H9 (cell line): ENCODE results near the gene GAPT. TPM values are rescaled to one million over a fixed set of nuclear protein-coding genes. Genes with fewer than 3 reads are reported as not detected.

Experiments
- DNase-seq: peaks from one replicate; pipeline ENCODE4 v3.0.0-alpha.2; 2017
- H2AFZ ChIP-seq: one replicate; pipeline ENCODE4 v1.6.1; 2013; ENCODE audit warnings: mild to moderate bottlenecking, low read length, control low read depth, moderate library complexity
- H2AK5ac ChIP-seq: 2 replicates; pipeline ENCODE4 v1.6.1; 2013; ENCODE audit warnings: low read length, control low read depth, mixed read lengths; ENCODE audit not compliant: insufficient read length
- H2BK120ac ChIP-seq: one replicate; pipeline ENCODE4 v1.6.1; 2013; ENCODE audit warnings: low read depth, mild to moderate bottlenecking, low read length, control low read depth, inconsistent platforms; ENCODE audit not compliant: poor library complexity, severe bottlenecking
- H2BK12ac ChIP-seq: 2 replicates; pipeline ENCODE4 v1.6.1; 2013; ENCODE audit warnings: low read length, control low read depth, mixed read lengths, low read depth; ENCODE audit not compliant: insufficient read length
- H2BK15ac ChIP-seq: 2 replicates; pipeline ENCODE4 v1.6.1; 2013; ENCODE audit warnings: low read depth, low read length, control low read depth
- H2BK20ac ChIP-seq: one replicate; pipeline ENCODE4 v1.6.1; 2013; ENCODE audit warnings: low read depth, mild to moderate bottlenecking, low read length, control low read depth, inconsistent platforms; ENCODE audit not compliant: poor library complexity, severe bottlenecking
- H2BK5ac ChIP-seq: 2 replicates; pipeline ENCODE4 v1.6.1; 2013; ENCODE audit warnings: low read length, control low read depth, mixed read lengths; ENCODE audit not compliant: insufficient read length
- H3K14ac ChIP-seq: 2 replicates; pipeline ENCODE4 v1.6.1; 2013; ENCODE audit warnings: low read length, control low read depth; ENCODE audit not compliant: insufficient read depth
- H3K18ac ChIP-seq: 2 replicates; pipeline ENCODE4 v1.6.1; 2013; ENCODE audit warnings: low read depth, mild to moderate bottlenecking, mixed read lengths, low read length, control low read depth; ENCODE audit not compliant: insufficient read length
- H3K23ac ChIP-seq: 2 replicates; pipeline ENCODE4 v1.6.1; 2013; ENCODE audit warnings: low read length, control low read depth, mixed read lengths, low read depth; ENCODE audit not compliant: insufficient read length
- H3K23me2 ChIP-seq: 2 replicates; pipeline ENCODE4 v1.6.1; 2013; ENCODE audit warnings: low read depth, mild to moderate bottlenecking, mixed read lengths, low read length, control low read depth; ENCODE audit not compliant: insufficient read length, poor library complexity, severe bottlenecking
- H3K27ac ChIP-seq: 2 replicates; pipeline ENCODE4 v1.5.1; 2013; ENCODE audit warnings: low read length, control low read depth, mixed read lengths, low read depth; ENCODE audit not compliant: insufficient read length
- H3K27me3 ChIP-seq: 2 replicates; pipeline ENCODE4 v1.6.1; 2013; ENCODE audit warnings: low read length, control low read depth, inconsistent platforms; ENCODE audit not compliant: insufficient read depth
- H3K4ac ChIP-seq: 2 replicates; pipeline ENCODE4 v1.6.1; 2013; ENCODE audit warnings: low read depth, mild to moderate bottlenecking, control low read depth, inconsistent platforms, low read length, moderate library complexity
- H3K4me1 ChIP-seq: 2 replicates; pipeline ENCODE4 v1.6.1; 2013; ENCODE audit warnings: low read length, control low read depth, inconsistent platforms; ENCODE audit not compliant: insufficient read depth
- H3K4me2 ChIP-seq: 2 replicates; pipeline ENCODE4 v1.6.1; 2013; ENCODE audit warnings: low read length, control low read depth, mixed read lengths; ENCODE audit not compliant: insufficient read length, insufficient read depth
- H3K56ac ChIP-seq: 2 replicates; pipeline ENCODE4 v1.6.1; 2013; ENCODE audit warnings: low read depth, mild to moderate bottlenecking, mixed read lengths, low read length, control low read depth; ENCODE audit not compliant: insufficient read length
- H3K79me1 ChIP-seq: 2 replicates; pipeline ENCODE4 v1.6.1; 2013; ENCODE audit warnings: low read depth, mild to moderate bottlenecking, moderate library complexity, low read length, control low read depth, inconsistent platforms; ENCODE audit not compliant: insufficient read depth, poor library complexity, severe bottlenecking
- H3K79me2 ChIP-seq: 2 replicates; pipeline ENCODE4 v1.6.1; 2013; ENCODE audit warnings: low read length, control low read depth, inconsistent platforms; ENCODE audit not compliant: insufficient read depth
- H3K9ac ChIP-seq: 2 replicates; pipeline ENCODE4 v1.6.1; 2013; ENCODE audit warnings: low read length, control low read depth, mixed read lengths; ENCODE audit not compliant: insufficient read length; ENCODE audit errors: extremely low read depth
- H3K9me3 ChIP-seq: one replicate; pipeline ENCODE4 v1.6.1; 2013; ENCODE audit warnings: low read depth, low read length, inconsistent platforms; ENCODE audit not compliant: control insufficient read depth
- H3T11ph ChIP-seq: one replicate; pipeline ENCODE4 v1.6.1; 2013; ENCODE audit warnings: mild to moderate bottlenecking, low read length, control low read depth, inconsistent platforms
- H4K20me1 ChIP-seq: one replicate; pipeline ENCODE4 v1.6.1; 2013; ENCODE audit not compliant: control insufficient read depth, insufficient read length, insufficient read depth
- H4K5ac ChIP-seq: 2 replicates; pipeline ENCODE4 v1.6.1; 2013; ENCODE audit warnings: low read depth, mild to moderate bottlenecking, mixed read lengths, low read length, control low read depth; ENCODE audit not compliant: insufficient read length
- H4K8ac ChIP-seq: replicated peaks from 2 replicates; pipeline ENCODE4 v1.6.1; 2013; ENCODE audit warnings: low read length, control low read depth, mixed read lengths, low read depth; ENCODE audit not compliant: insufficient read length
- H4K91ac ChIP-seq: 2 replicates; pipeline ENCODE4 v1.6.1; 2013; ENCODE audit warnings: low read depth, mild to moderate bottlenecking, moderate library complexity, mixed read lengths, low read length, control low read depth; ENCODE audit not compliant: insufficient read length
- H3K27ac Mint-ChIP-seq, 3 experiments: 2 replicates in 2 of 3; 3 replicates in 1 of 3; pipeline ENCODE4 v1.8.0; 2020 to 2021; ENCODE audit warnings: mixed read lengths in 3 of 3, mild to moderate bottlenecking in 1 of 3, moderate library complexity in 1 of 3
- H3K27me3 Mint-ChIP-seq: 2 replicates; pipeline ENCODE4 v1.8.0; 2021; ENCODE audit warnings: low read depth, mild to moderate bottlenecking, moderate library complexity, mixed read lengths
- H3K36me3 Mint-ChIP-seq, 3 experiments: 2 replicates in 2 of 3; 3 replicates in 1 of 3; pipeline ENCODE4 v1.8.0; 2020 to 2021; ENCODE audit warnings: low read depth in 3 of 3, mixed read lengths in 3 of 3; ENCODE audit not compliant: insufficient read depth in 1 of 3
- H3K4me1 Mint-ChIP-seq, 2 experiments: 2 replicates each; pipeline ENCODE4 v1.8.0; 2020; ENCODE audit warnings: mixed read lengths in 2 of 2
- H3K4me3 Mint-ChIP-seq, 2 experiments: 2 replicates in 1 of 2; 3 replicates in 1 of 2; pipeline ENCODE4 v1.8.0; 2020 to 2021; ENCODE audit warnings: mild to moderate bottlenecking in 2 of 2, mixed read lengths in 2 of 2, moderate library complexity in 1 of 2
- H3K9me3 Mint-ChIP-seq, 2 experiments: 2 replicates in 1 of 2; 3 replicates in 1 of 2; pipeline ENCODE4 v1.8.0; 2020; ENCODE audit warnings: mild to moderate bottlenecking in 2 of 2, mixed read lengths in 2 of 2, moderate library complexity in 1 of 2
- WGBS: extraction: QIAGEN DNeasy Blood & Tissue Kit; methylation state at CpG from one replicate; pipeline ENCODE4 v1.1.7; 2013; ENCODE audit warnings: missing lambda C conversion rate, low lambda C conversion rate, mixed read lengths; ENCODE audit not compliant: insufficient read length; ENCODE audit errors: extremely low coverage; 5-methylcytosine and 5-hydroxymethylcytosine counted together
- total RNA-seq: library from RNA; stranded (reverse); gene quantifications from 2 replicates; pipeline ENCODE4 v1.2.1, GENCODE V29; 2021
- TF ChIP-seq, protein P1 (sequence below): fragments of 200-600 bp; sonication (generic); conservative IDR thresholded peaks from 3 replicates; pipeline ENCODE4 v1.8.0; 2021; ENCODE audit warnings: antibody characterized with exemption, mild to moderate bottlenecking

Gene GAPT
- total RNA-seq, 1 experiment from 2014 or later, result not detected

DNA sequence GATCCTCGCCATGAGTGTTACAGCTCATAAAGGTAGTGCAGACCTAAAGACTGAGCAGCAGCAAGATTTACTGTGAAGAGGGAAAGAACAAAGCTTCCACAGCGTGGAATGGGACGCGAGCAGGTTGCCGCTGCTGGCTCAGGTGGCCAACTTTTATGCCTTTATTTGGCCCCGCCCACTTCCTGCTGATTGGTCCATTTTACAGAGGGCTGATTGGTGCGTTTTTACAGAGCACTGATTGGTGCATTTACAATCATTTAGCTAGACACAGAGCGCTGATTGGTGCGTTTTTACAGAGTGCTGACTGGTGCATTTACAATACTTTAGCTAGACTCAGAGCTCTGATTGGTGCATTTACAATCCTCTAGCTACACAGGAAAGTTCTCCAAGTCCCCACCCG lies 45.2 kb upstream of the GAPT start:
- no peaks in the 10 kb centered on the region for H3K23me2 ChIP-seq
- peaks cover 0 to 14% (median 11%) of the 10 kb centered on the region in 3 experiments; a peak in 4 of 7 replicates for H3K36me3 Mint-ChIP-seq
- H3K9ac ChIP-seq, result no peak overlapping the region
- H4K91ac ChIP-seq, result no peak overlapping the region
- no peak overlapping the region for H2AFZ ChIP-seq
- H3K27ac Mint-ChIP-seq, result no peak overlapping the region
- no peaks in the 10 kb centered on the region for H3K27me3 ChIP-seq
- H3K14ac ChIP-seq, result no peak overlapping the region
- DNase-seq, result no peak
- H3K4me2 ChIP-seq, result no peak overlapping the region
- H2BK12ac ChIP-seq, result no peak overlapping the region
- H2BK20ac ChIP-seq, result no peak overlapping the region
- no peak overlapping the region for H3K18ac ChIP-seq
- H3K4ac ChIP-seq, result no peak overlapping the region
- TF ChIP-seq, protein P1, sequence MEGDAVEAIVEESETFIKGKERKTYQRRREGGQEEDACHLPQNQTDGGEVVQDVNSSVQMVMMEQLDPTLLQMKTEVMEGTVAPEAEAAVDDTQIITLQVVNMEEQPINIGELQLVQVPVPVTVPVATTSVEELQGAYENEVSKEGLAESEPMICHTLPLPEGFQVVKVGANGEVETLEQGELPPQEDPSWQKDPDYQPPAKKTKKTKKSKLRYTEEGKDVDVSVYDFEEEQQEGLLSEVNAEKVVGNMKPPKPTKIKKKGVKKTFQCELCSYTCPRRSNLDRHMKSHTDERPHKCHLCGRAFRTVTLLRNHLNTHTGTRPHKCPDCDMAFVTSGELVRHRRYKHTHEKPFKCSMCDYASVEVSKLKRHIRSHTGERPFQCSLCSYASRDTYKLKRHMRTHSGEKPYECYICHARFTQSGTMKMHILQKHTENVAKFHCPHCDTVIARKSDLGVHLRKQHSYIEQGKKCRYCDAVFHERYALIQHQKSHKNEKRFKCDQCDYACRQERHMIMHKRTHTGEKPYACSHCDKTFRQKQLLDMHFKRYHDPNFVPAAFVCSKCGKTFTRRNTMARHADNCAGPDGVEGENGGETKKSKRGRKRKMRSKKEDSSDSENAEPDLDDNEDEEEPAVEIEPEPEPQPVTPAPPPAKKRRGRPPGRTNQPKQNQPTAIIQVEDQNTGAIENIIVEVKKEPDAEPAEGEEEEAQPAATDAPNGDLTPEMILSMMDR, result no peak
- no peaks in the 10 kb centered on the region for H3K4me1 ChIP-seq
- H4K20me1 ChIP-seq, result no peaks in the 10 kb centered on the region
- no peak overlapping the region for H2BK15ac ChIP-seq
- no peak overlapping the region for H3K4me3 Mint-ChIP-seq
- H2BK5ac ChIP-seq, result no peak overlapping the region
- no peak overlapping the region for H2AK5ac ChIP-seq
- no peak overlapping the region for H3T11ph ChIP-seq
- WGBS, result no CpG with 5 or more reads among the region's 10 CpGs
- H3K4me1 Mint-ChIP-seq, result no peaks in the 10 kb centered on the region
- H3K27me3 Mint-ChIP-seq, result no peaks in the 10 kb centered on the region
- no peaks in the 10 kb centered on the region for H3K9me3 ChIP-seq
- H3K9me3 Mint-ChIP-seq, result peaks cover 7 to 9% of the 10 kb centered on the region in 2 experiments; a peak in 3 of 5 replicates
- H2BK120ac ChIP-seq, result no peak overlapping the region
- no peak overlapping the region for H3K23ac ChIP-seq
- H3K79me1 ChIP-seq, result no peaks in the 10 kb centered on the region
- no peak overlapping the region for H4K8ac ChIP-seq
- no peak overlapping the region for H4K5ac ChIP-seq
- H3K79me2 ChIP-seq, result no peaks in the 10 kb centered on the region
- no peak overlapping the region for H3K56ac ChIP-seq
- H3K27ac ChIP-seq, result no peak overlapping the region
